GM12801 (cell line): ENCODE measurements around the gene STIP1.

ENCODE experiments used
- CTCF ChIP-seq: IDR thresholded peaks from one replicate; pipeline ENCODE4 v1.5.1; 2011; ENCODE audit warnings: control low read depth; ENCODE audit not compliant: insufficient read length; ENCODE audit errors: extremely low read depth

STIP1 gene

GRCh38 chr11:64206457-64207255 lies 20.7 kb downstream of the STIP1 start, which contains the start of gene FERMT3:
Gene FERMT3, plus strand, starts transcription at chr11:64206721. Its CDS starts 644 bp downstream, at chr11:64207365.
- no peak for TF ChIP-seq CTCF

GRCh38 chr11:64207256-64208085 lies 21.5 kb downstream of the STIP1 start:
- no peak for TF ChIP-seq CTCF

- TF ChIP-seq CTCF, result no peak
These were observed 22.3 kb downstream of the STIP1 start for GRCh38 chr11:64208086-64208795.

- TF ChIP-seq CTCF, result no peak
These were observed 23.0 kb downstream of the STIP1 start for GRCh38 chr11:64208796-64209562.

- no peak for TF ChIP-seq CTCF
These were observed 23.5 kb downstream of the STIP1 start for GRCh38 chr11:64209563-64209843.

- no peak for TF ChIP-seq CTCF
These were observed 24.5 kb downstream of the STIP1 start for GRCh38 chr11:64210301-64211020.
